Measurements from ENCODE around the gene MCTP2. TPM values are rescaled to one million over a fixed set of nuclear protein-coding genes. Genes with fewer than 3 reads are reported as not detected.

Gene MCTP2
- total RNA-seq, 4 donors from 2014 or later = 35.2 to 84.0 (median 61.2) TPM

DNA sequence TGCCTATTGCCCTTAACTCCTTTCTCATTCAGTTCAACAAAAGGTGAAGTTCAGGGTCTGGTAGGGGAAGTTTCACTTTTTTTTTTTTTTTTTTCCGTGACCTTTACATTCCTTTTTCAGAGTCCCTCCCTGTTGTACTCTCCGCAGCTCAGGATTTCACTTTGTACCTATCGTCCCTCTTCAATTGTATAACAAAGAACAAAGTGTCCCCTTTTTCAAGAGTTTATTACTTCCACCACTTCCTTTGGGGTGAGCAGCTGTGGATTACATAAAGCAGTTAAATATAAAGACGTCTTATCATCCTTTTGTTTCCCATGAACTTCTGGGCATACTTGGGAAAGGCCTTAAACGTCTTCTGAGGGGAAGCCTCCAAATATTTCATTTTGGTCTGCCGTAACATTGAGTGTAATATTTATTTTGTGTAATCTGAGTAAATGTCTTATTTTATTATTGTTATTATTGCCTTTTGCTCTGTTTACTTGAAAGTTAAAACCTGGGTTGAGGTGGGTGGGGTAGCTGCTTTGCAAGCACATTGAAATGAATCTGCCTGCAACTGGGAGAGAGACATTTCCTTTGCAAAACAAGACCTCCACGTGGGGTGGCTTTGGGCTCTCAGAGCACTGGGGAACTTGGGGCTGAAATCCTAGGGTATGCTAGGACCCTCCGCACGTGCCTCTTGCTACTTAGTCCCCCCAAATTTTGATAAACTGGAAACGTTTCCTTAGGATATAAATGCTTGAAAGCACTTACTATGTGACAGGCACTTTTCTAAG, 169.4 kb downstream of the MCTP2 start:
- 79 to 80% methylated on average over 10 of the region's 10 CpGs for WGBS, 2 donors
- Histone ChIP-seq H3K27me3 (no peaks in the 10 kb centered on the region), H3K4me1 (peaks cover 4 to 16% of the 10 kb centered on the region in 2 donors), H3K4me3 (replicated peaks in 1 of 3) (no peak overlapping the region), H3K9me3 (no peaks in the 10 kb centered on the region), H3K36me3 (no peaks in the 10 kb centered on the region), H3K27ac (no peak overlapping the region)
- intact Hi-C loops (cut with DNase I) = no loop called here
- no peak for TF ChIP-seq CTCF (IDR thresholded peaks at IDR 0.05)
- TF ChIP-seq POLR2A (IDR thresholded peaks at IDR 0.05) = no peak
- no peak for DNase-seq

DNA sequence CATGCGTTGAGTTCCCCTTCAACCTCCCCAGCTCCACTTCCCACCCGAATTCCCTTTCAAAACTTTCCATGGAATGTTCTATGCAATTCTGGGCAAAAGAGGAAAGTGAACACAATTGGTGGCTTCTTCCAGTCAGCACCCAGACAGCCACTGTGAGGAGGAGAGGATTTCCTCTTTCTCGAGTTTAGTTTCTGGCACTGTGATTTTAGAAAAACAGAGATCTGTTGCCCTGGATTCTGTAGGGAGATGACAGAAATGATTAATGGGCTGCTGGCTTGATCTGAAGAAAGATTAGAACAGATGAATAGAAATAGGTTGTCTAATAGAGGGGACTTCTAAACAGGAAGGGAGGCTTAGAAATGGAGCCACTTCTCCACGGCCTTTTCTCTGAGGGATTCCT, 172.0 kb downstream of the MCTP2 start:
- H3K9me3 ChIP-seq = no peaks in the 10 kb centered on the region
- DNase-seq = no peak
- no peak overlapping the region for H3K27ac ChIP-seq
- H3K4me3 ChIP-seq (replicated peaks in 1 of 3) = no peak overlapping the region
- no peaks in the 10 kb centered on the region for H3K27me3 ChIP-seq
- no peaks in the 10 kb centered on the region for H3K36me3 ChIP-seq
- 54 to 62% methylated on average over 4 of the region's 4 CpGs for whole genome bisulfite sequencing, 2 donors
- no peaks in the 10 kb centered on the region for H3K4me1 ChIP-seq
- intact Hi-C loops (cut with DNase I) = no loop called here
- TF ChIP-seq POLR2A (IDR thresholded peaks at IDR 0.05) (no peak), CTCF (IDR thresholded peaks at IDR 0.05) (no peak)

DNA sequence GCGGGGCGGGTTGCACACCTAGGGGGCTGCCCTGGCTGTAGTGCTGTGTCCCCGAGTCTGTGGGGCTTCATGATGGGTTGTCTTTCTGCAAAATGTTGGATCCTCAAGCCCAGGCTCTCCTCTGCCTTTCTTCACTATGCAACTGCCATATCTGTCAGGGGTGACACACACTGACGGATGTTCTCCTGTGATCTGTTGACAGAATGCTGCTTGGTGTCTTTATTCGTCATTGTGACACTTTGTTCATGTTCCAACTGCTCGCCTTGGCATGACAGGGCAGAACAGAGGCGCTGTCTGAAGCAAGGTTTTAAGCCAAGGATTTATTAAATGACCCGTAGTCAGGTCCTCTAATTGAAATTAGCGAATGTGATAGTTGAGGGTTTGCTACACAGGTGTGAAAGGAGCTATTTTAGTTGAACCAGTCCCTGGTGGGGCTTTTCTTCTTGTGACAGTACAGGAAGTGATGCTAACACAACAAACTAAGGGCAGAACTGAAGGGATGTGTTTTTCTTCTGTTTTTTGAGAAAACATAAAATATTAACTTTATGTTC, 173.4 kb downstream of the MCTP2 start:
- Histone ChIP-seq H3K27ac (no peak overlapping the region), H3K4me1 (no peaks in the 10 kb centered on the region), H3K9me3 (no peaks in the 10 kb centered on the region), H3K4me3 (replicated peaks in 1 of 3) (no peak overlapping the region), H3K27me3 (no peaks in the 10 kb centered on the region), H3K36me3 (no peaks in the 10 kb centered on the region)
- intact Hi-C loops (cut with DNase I) = no loop called here
- no peak for DNase-seq
- WGBS, 2 donors = 87% methylated on average over 9 of the region's 9 CpGs
- TF ChIP-seq CTCF (IDR thresholded peaks at IDR 0.05) (no peak), POLR2A (IDR thresholded peaks at IDR 0.05) (no peak)

- no peaks in the 10 kb centered on the region for H3K36me3 ChIP-seq
- no peak overlapping the region for H3K4me3 ChIP-seq (replicated peaks in 1 of 3)
- no peak overlapping the region for H3K27ac ChIP-seq
- intact Hi-C loops (cut with DNase I) = no loop called here
- no peaks in the 10 kb centered on the region for H3K9me3 ChIP-seq
- no peaks in the 10 kb centered on the region for H3K4me1 ChIP-seq
- 88 to 89% methylated on average over 5 of the region's 5 CpGs for WGBS, 2 donors
- H3K27me3 ChIP-seq = no peaks in the 10 kb centered on the region
- no peak for DNase-seq
- no peak for TF ChIP-seq CTCF (IDR thresholded peaks at IDR 0.05)
Observed at GRCh38 chr15:94411285-94411684, 179.9 kb downstream of the MCTP2 start.

DNA sequence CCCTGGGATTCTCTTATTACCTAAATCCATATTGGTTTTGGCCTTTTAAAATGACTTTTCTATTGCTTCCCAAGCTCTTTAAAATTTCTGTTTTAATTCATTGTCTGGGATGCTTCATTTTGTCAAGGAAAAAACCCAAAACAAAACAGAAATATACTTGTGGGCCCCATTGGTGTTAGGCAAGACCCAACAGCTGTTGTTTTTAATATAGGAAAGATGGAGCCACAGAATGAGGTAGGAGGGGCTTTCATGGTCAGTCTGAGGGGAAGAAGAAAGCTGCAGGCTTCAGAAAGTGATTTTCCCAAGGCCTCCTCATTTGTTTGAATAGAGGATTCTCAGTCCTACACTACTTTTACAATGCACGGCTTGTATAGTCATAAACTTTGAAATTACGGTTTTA, 180.5 kb downstream of the MCTP2 start:
- DNase-seq = no peak
- intact Hi-C loops (cut with DNase I) = no loop called here
- H3K4me3 ChIP-seq (replicated peaks in 1 of 3) = no peak overlapping the region
- no peaks in the 10 kb centered on the region for H3K36me3 ChIP-seq
- H3K27ac ChIP-seq = no peak overlapping the region
- H3K27me3 ChIP-seq = no peaks in the 10 kb centered on the region
- no peaks in the 10 kb centered on the region for H3K4me1 ChIP-seq
- 94 to 99% methylated on average over 2 of the region's 2 CpGs for WGBS, 2 donors
- H3K9me3 ChIP-seq = no peaks in the 10 kb centered on the region
- TF ChIP-seq CTCF (IDR thresholded peaks at IDR 0.05) (no peak), POLR2A (IDR thresholded peaks at IDR 0.05) (no peak)
